ENCODE results near the gene THAP3.
"Not testable (repeated sequence)": the region's sequence is repeated elsewhere in the genome, so short reads cannot be mapped to it uniquely, and the experiment has no call there.

- TF ChIP-seq EZH2 (IDR thresholded peaks at IDR 0.05; ENCODE audit: borderline replicate concordance, low read length); CTCF (IDR thresholded peaks at IDR 0.05; ENCODE audit: low read length): not testable (repeated sequence)
These were observed 24.7 kb upstream of the THAP3 start for GRCh38 chr1:6599991-6600390.
